GM12878 (cell line): ENCODE data around the gene DNAJC13.

ENCODE experiments used
- POLR2A ChIP-seq: IDR thresholded peaks from 2 replicates; pipeline ENCODE4 v1.6.1; 2011; ENCODE audit warnings: low read depth, mild to moderate bottlenecking, low read length
- RAD21 ChIP-seq: IDR thresholded peaks from 2 replicates; pipeline ENCODE4 v1.6.1; 2011; ENCODE audit warnings: mild to moderate bottlenecking, low read depth, low read length, moderate library complexity; ENCODE audit not compliant: insufficient read depth
- SIN3A ChIP-seq: IDR thresholded peaks from 2 replicates; pipeline ENCODE4 v1.6.1; 2012; ENCODE audit warnings: low read depth, low read length, improper control_type of control experiment
- SIX5 ChIP-seq: IDR thresholded peaks from 2 replicates; pipeline ENCODE4 v1.6.1; 2011; ENCODE audit warnings: mild to moderate bottlenecking, low read depth, low read length, moderate library complexity; ENCODE audit not compliant: severe bottlenecking
- SUPT20H ChIP-seq: IDR thresholded peaks from 2 replicates; pipeline ENCODE4 v1.6.1; 2011; ENCODE audit warnings: low read depth, mild to moderate bottlenecking, low read length, moderate library complexity, borderline replicate concordance; ENCODE audit not compliant: control insufficient read depth
- TAF1 ChIP-seq: IDR thresholded peaks from 2 replicates; pipeline ENCODE4 v1.6.1; 2011; ENCODE audit warnings: mild to moderate bottlenecking, low read depth, low read length, borderline replicate concordance
- ZNF207 ChIP-seq: fragments of 450-650 bp; IDR thresholded peaks from 2 replicates; pipeline ENCODE4 v1.6.1; 2014; ENCODE audit warnings: antibody characterized with exemption, mild to moderate bottlenecking, borderline replicate concordance
- TF ChIP-seq, protein P1 (sequence below), 3 experiments: IDR thresholded peaks in 2 of 3; conservative IDR thresholded peaks in 1 of 3; 2 replicates each; pipeline ENCODE4 v1.5.1; 2011; ENCODE audit warnings: low read depth in 3 of 3, low read length in 3 of 3, mild to moderate bottlenecking in 3 of 3, control low read depth in 2 of 3, moderate library complexity in 2 of 3, inconsistent platforms in 1 of 3, mixed read lengths in 1 of 3; ENCODE audit not compliant: control insufficient read depth in 2 of 3, insufficient read depth in 1 of 3; ENCODE audit errors: extremely low read depth in 1 of 3
- TF ChIP-seq, protein P2 (sequence below): fragments of 450-650 bp; IDR thresholded peaks from 2 replicates; pipeline ENCODE4 v1.6.1; 2017; ENCODE audit warnings: mild to moderate bottlenecking, moderate library complexity
- TF ChIP-seq, protein P3 (sequence below): fragments of 450-650 bp; formaldehyde crosslinking; IDR thresholded peaks from 2 replicates; pipeline ENCODE4 v1.4.0; 2020; ENCODE audit warnings: mild to moderate bottlenecking, moderate library complexity

GRCh38 chr3:132378048-132378762 is 39.1 kb upstream of the DNAJC13 start:
- TF ChIP-seq, protein P1, sequence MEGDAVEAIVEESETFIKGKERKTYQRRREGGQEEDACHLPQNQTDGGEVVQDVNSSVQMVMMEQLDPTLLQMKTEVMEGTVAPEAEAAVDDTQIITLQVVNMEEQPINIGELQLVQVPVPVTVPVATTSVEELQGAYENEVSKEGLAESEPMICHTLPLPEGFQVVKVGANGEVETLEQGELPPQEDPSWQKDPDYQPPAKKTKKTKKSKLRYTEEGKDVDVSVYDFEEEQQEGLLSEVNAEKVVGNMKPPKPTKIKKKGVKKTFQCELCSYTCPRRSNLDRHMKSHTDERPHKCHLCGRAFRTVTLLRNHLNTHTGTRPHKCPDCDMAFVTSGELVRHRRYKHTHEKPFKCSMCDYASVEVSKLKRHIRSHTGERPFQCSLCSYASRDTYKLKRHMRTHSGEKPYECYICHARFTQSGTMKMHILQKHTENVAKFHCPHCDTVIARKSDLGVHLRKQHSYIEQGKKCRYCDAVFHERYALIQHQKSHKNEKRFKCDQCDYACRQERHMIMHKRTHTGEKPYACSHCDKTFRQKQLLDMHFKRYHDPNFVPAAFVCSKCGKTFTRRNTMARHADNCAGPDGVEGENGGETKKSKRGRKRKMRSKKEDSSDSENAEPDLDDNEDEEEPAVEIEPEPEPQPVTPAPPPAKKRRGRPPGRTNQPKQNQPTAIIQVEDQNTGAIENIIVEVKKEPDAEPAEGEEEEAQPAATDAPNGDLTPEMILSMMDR (IDR thresholded peaks at IDR 0.05 in 2 of 3, conservative IDR thresholded peaks at IDR 0.05 in 1 of 3; ENCODE audit: control insufficient read depth in 2 of 3, extremely low read depth in 1 of 3, insufficient read depth in 1 of 3, low read depth in 3 of 3, low read length in 3 of 3) = no peak
- TF ChIP-seq RAD21 (no peak), SUPT20H (no peak), SIN3A (no peak), POLR2A (no peak), ZNF207 (no peak), SIX5 (no peak), TAF1 (no peak)
- TF ChIP-seq, protein P2, sequence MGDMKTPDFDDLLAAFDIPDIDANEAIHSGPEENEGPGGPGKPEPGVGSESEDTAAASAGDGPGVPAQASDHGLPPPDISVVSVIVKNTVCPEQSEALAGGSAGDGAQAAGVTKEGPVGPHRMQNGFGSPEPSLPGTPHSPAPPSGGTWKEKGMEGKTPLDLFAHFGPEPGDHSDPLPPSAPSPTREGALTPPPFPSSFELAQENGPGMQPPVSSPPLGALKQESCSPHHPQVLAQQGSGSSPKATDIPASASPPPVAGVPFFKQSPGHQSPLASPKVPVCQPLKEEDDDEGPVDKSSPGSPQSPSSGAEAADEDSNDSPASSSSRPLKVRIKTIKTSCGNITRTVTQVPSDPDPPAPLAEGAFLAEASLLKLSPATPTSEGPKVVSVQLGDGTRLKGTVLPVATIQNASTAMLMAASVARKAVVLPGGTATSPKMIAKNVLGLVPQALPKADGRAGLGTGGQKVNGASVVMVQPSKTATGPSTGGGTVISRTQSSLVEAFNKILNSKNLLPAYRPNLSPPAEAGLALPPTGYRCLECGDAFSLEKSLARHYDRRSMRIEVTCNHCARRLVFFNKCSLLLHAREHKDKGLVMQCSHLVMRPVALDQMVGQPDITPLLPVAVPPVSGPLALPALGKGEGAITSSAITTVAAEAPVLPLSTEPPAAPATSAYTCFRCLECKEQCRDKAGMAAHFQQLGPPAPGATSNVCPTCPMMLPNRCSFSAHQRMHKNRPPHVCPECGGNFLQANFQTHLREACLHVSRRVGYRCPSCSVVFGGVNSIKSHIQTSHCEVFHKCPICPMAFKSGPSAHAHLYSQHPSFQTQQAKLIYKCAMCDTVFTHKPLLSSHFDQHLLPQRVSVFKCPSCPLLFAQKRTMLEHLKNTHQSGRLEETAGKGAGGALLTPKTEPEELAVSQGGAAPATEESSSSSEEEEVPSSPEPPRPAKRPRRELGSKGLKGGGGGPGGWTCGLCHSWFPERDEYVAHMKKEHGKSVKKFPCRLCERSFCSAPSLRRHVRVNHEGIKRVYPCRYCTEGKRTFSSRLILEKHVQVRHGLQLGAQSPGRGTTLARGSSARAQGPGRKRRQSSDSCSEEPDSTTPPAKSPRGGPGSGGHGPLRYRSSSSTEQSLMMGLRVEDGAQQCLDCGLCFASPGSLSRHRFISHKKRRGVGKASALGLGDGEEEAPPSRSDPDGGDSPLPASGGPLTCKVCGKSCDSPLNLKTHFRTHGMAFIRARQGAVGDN = no peak
- TF ChIP-seq, protein P3, sequence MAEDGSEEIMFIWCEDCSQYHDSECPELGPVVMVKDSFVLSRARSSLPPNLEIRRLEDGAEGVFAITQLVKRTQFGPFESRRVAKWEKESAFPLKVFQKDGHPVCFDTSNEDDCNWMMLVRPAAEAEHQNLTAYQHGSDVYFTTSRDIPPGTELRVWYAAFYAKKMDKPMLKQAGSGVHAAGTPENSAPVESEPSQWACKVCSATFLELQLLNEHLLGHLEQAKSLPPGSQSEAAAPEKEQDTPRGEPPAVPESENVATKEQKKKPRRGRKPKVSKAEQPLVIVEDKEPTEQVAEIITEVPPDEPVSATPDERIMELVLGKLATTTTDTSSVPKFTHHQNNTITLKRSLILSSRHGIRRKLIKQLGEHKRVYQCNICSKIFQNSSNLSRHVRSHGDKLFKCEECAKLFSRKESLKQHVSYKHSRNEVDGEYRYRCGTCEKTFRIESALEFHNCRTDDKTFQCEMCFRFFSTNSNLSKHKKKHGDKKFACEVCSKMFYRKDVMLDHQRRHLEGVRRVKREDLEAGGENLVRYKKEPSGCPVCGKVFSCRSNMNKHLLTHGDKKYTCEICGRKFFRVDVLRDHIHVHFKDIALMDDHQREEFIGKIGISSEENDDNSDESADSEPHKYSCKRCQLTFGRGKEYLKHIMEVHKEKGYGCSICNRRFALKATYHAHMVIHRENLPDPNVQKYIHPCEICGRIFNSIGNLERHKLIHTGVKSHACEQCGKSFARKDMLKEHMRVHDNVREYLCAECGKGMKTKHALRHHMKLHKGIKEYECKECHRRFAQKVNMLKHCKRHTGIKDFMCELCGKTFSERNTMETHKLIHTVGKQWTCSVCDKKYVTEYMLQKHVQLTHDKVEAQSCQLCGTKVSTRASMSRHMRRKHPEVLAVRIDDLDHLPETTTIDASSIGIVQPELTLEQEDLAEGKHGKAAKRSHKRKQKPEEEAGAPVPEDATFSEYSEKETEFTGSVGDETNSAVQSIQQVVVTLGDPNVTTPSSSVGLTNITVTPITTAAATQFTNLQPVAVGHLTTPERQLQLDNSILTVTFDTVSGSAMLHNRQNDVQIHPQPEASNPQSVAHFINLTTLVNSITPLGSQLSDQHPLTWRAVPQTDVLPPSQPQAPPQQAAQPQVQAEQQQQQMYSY (CRISPR knock-in tag) = no peak
